GM12878 (cell line): ENCODE data around the gene CREBBP. TPM values are rescaled to one million over a fixed set of nuclear protein-coding genes. Genes with fewer than 3 reads are reported as not detected.

Source experiments
- ASH2L ChIP-seq: fragments of 300-600, 200-600 bp; sonication (generic); IDR thresholded peaks from 2 replicates; pipeline ENCODE4 v1.6.1; 2017; ENCODE audit warnings: low read depth, mild to moderate bottlenecking, borderline replicate concordance
- CUX1 ChIP-seq: IDR thresholded peaks from 2 replicates; pipeline ENCODE4 v1.6.1; 2012; ENCODE audit warnings: improper control_type of control experiment, low read depth, low read length; ENCODE audit not compliant: insufficient replicate concordance
- HDAC6 ChIP-seq: fragments of 200-600 bp; sonication (generic); IDR thresholded peaks from one replicate; pipeline ENCODE4 v1.8.0; 2017; ENCODE audit warnings: antibody characterized with exemption; ENCODE audit not compliant: unreplicated experiment
- IRF5 ChIP-seq: fragments of 450-650 bp; IDR thresholded peaks from 2 replicates; pipeline ENCODE4 v1.6.1; 2017; ENCODE audit warnings: borderline replicate concordance
- MTA2 ChIP-seq: fragments of 450-650 bp; IDR thresholded peaks from 2 replicates; pipeline ENCODE4 v1.6.1; 2016; ENCODE audit warnings: low read depth, mild to moderate bottlenecking, moderate library complexity
- SIX5 ChIP-seq: IDR thresholded peaks from 2 replicates; pipeline ENCODE4 v1.6.1; 2011; ENCODE audit warnings: mild to moderate bottlenecking, low read depth, low read length, moderate library complexity; ENCODE audit not compliant: severe bottlenecking
- SMARCA5 ChIP-seq: fragments of 450-650 bp; IDR thresholded peaks from 2 replicates; pipeline ENCODE4 v1.6.1; 2017; ENCODE audit warnings: mild to moderate bottlenecking
- SP1 ChIP-seq: IDR thresholded peaks from one replicate; pipeline ENCODE4 v1.6.1; 2011; ENCODE audit warnings: low read depth, low read length
- STAT3 ChIP-seq: IDR thresholded peaks from 2 replicates; pipeline ENCODE4 v1.6.1; 2011; ENCODE audit warnings: low read depth, low read length, improper control_type of control experiment
- TCF12 ChIP-seq: IDR thresholded peaks from 2 replicates; pipeline ENCODE4 v1.6.1; 2011; ENCODE audit warnings: low read depth, mild to moderate bottlenecking, low read length
- TCF3 ChIP-seq: IDR thresholded peaks from 2 replicates; pipeline ENCODE4 v1.6.1; 2012; ENCODE audit warnings: low read depth, mild to moderate bottlenecking, low read length, borderline replicate concordance; ENCODE audit not compliant: insufficient read depth
- polyA plus RNA-seq, 11 experiments: library from polyadenylated mRNA; depleted of rRNA in 4 of 11; unstranded in 6 of 11; stranded (reverse) in 5 of 11; fragments of >200 nt; fragmentation: Nextera tagmentation in 4 of 11; fragmentation: Illumina TruSeq in 1 of 11; extraction: Ambion mirVana in 4 of 11; extraction: Trizol in 1 of 11; gene quantifications; 1 replicate in 1 of 11; 2 replicates in 10 of 11; pipeline versions ENCODE4 v1.2.1 to v1.2.3, GENCODE V29; 2011 to 2016; ENCODE audit warnings: inconsistent platforms in 2 of 11, missing spikeins in 2 of 11, low read depth in 1 of 11
- total RNA-seq, 4 experiments: library from RNA; depleted of rRNA in 3 of 4; stranded (reverse); fragments of >200 nt in 3 of 4; fragmentation: Illumina TruSeq in 1 of 4; extraction: Trizol in 1 of 4; gene quantifications; 2 replicates each; pipeline versions ENCODE4 v1.2.1 to v1.2.3, GENCODE V29; 2013 to 2021
- TF ChIP-seq, protein P1 (sequence below): fragments of 450-650 bp; IDR thresholded peaks from 2 replicates; pipeline ENCODE4 v1.6.1; 2016; ENCODE audit warnings: mild to moderate bottlenecking, moderate library complexity, borderline replicate concordance

Gene CREBBP
- total and polyA plus RNA-seq, 10 of the 15 experiments (the other 5 are each of a cell fraction or from before 2014, with no cell fraction given) = 3.4 to 32.7 (median 7.9) TPM

DNA sequence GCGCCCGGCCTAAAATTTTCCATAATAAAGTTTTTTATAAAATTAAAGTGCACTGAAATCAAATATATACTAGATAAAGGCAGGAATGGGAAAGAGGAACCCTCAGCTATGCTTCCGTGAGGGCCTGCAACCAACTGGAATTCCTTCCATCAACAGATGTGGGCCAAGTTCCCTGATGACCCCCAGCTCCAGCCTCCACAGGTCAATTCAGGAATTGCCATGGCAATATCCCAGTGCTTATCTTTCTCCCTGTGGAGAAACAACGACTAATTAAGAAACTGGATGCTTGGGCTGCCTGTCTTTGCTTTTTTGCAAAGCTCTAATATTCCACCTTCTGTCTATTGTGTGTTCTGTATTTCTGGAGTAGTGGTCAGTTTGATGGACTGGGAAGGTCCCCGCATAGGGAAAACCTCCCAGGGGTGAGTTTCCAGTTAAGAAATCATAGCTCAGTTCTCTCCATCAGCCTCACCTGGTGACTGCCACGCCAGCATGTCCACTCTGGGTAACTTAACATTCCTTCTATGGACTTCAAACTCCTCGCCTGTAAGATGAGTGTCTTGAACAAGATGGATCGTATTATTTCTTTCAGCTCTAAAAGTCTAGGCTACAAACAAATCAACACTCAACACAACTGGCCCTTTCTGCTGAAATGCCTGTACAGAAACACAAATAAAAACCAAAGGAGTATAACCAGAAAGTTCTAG is 67.9 kb downstream of the CREBBP start (continued):
- TF ChIP-seq, protein P1, sequence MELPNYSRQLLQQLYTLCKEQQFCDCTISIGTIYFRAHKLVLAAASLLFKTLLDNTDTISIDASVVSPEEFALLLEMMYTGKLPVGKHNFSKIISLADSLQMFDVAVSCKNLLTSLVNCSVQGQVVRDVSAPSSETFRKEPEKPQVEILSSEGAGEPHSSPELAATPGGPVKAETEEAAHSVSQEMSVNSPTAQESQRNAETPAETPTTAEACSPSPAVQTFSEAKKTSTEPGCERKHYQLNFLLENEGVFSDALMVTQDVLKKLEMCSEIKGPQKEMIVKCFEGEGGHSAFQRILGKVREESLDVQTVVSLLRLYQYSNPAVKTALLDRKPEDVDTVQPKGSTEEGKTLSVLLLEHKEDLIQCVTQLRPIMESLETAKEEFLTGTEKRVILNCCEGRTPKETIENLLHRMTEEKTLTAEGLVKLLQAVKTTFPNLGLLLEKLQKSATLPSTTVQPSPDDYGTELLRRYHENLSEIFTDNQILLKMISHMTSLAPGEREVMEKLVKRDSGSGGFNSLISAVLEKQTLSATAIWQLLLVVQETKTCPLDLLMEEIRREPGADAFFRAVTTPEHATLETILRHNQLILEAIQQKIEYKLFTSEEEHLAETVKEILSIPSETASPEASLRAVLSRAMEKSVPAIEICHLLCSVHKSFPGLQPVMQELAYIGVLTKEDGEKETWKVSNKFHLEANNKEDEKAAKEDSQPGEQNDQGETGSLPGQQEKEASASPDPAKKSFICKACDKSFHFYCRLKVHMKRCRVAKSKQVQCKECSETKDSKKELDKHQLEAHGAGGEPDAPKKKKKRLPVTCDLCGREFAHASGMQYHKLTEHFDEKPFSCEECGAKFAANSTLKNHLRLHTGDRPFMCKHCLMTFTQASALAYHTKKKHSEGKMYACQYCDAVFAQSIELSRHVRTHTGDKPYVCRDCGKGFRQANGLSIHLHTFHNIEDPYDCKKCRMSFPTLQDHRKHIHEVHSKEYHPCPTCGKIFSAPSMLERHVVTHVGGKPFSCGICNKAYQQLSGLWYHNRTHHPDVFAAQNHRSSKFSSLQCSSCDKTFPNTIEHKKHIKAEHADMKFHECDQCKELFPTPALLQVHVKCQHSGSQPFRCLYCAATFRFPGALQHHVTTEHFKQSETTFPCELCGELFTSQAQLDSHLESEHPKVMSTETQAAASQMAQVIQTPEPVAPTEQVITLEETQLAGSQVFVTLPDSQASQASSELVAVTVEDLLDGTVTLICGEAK = no peak
- TF ChIP-seq ASH2L = no peak
- TF ChIP-seq MTA2 = no peak
- no peak for TF ChIP-seq TCF12
- TF ChIP-seq SP1 = no peak
- TF ChIP-seq CUX1 = no peak
- TF ChIP-seq HDAC6 = no peak
- no peak for TF ChIP-seq SIX5
- TF ChIP-seq TCF3 = no peak
- no peak for TF ChIP-seq STAT3
- no peak for TF ChIP-seq IRF5
- TF ChIP-seq SMARCA5 = no peak
